Measurements from ENCODE around the gene MGAT4B.

DNA sequence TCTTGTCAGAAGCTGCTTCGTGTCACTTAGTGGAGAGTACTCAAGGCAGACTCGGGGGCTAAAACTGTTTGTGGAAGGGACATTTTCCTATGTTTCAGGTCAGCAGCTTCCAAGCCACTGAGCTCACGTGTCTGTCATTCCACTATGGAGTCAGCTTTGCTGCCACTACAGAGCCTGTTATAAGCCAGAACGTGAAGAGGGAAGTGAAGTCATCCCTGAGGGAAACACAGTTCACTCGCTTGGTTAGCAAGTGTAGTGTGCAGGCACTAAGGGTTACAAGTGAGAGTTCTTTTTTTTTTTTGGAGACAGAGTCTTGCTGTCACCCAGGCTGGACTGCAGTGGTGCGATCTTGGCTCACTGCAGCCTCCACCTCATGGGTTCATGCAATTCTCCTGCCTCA is 37.4 kb downstream of the MGAT4B start:
- no peak for TF ChIP-seq POLR2A (IDR thresholded peaks at IDR 0.05)
- TF ChIP-seq, protein P1, sequence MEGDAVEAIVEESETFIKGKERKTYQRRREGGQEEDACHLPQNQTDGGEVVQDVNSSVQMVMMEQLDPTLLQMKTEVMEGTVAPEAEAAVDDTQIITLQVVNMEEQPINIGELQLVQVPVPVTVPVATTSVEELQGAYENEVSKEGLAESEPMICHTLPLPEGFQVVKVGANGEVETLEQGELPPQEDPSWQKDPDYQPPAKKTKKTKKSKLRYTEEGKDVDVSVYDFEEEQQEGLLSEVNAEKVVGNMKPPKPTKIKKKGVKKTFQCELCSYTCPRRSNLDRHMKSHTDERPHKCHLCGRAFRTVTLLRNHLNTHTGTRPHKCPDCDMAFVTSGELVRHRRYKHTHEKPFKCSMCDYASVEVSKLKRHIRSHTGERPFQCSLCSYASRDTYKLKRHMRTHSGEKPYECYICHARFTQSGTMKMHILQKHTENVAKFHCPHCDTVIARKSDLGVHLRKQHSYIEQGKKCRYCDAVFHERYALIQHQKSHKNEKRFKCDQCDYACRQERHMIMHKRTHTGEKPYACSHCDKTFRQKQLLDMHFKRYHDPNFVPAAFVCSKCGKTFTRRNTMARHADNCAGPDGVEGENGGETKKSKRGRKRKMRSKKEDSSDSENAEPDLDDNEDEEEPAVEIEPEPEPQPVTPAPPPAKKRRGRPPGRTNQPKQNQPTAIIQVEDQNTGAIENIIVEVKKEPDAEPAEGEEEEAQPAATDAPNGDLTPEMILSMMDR (IDR thresholded peaks at IDR 0.05 in 4 of 5, conservative IDR thresholded peaks at IDR 0.05 in 1 of 5) = no peak

All from gastrocnemius medialis (tissue), 4 donors.